ENCODE measurements around the gene CYTH1.

The CYTH1 gene

GRCh38 chr17:78624324-78625151 lies 157.5 kb downstream of the CYTH1 start (continued):
- TF ChIP-seq ZNF10 (tag by site-specific recombination; IDR thresholded peaks at IDR 0.05) (no peak), PRDM10 (tag by site-specific recombination; IDR thresholded peaks at IDR 0.05) (no peak), AEBP2 (tag by site-specific recombination; IDR thresholded peaks at IDR 0.05; ENCODE audit: borderline replicate concordance) (no peak)

Data from HEK293 (cell line).